NOMO-1 (cell line): ENCODE measurements around the gene PSD4.
"Not testable (repeated sequence)": the region's sequence is repeated elsewhere in the genome, so short reads cannot be mapped to it uniquely, and the experiment has no call there.

ENCODE experiments used
- DNase-seq, 2 experiments: peaks; one replicate each; lab custom pipeline; 2025; ENCODE audit not compliant: unreplicated experiment in 2 of 2; lab: John Stamatoyannopoulos, UW

The PSD4 gene

DNA sequence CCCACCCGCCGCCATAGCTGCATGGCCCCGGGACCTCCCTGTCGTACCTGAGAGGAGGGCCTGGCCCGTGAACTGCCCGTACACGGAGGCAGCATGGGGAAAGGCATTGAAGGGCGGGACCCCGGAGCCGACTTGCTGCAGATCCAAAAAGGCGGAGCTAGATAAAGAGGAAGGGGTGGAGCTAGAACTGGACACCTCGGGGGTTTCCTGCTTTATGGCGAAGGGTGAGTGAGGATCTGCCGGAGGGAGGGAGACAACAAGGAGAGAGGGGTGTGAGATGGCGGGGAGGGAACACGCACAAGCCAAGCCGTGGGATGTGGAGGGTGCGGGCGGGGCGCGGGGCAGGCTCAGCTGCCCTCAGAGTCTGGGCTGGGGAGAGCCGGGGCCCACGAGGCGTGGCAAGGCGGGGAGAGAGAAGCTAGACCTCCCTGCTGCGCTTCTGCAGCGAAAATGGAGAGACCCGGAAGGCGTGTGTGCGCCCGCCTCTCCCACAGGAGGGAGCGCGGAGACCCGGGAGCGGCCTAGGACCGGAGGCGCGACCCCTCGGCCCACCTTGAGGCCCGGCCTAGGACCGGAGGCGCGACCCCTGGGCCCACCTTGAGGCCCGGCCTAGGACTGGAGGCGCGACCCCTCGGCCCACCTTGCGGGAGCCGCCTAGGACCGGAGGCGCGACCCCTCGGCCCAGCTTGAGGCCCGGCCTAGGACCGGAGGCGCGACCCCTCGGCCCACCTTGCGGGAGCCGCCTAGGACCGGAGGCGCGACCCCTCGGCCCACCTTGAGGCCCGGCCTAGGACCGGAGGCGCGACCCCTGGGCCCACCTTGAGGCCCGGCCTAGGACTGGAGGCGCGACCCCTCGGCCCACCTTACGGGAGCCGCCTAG is 61.8 kb downstream of the PSD4 start:
- DNase-seq, result not testable (repeated sequence)

DNA sequence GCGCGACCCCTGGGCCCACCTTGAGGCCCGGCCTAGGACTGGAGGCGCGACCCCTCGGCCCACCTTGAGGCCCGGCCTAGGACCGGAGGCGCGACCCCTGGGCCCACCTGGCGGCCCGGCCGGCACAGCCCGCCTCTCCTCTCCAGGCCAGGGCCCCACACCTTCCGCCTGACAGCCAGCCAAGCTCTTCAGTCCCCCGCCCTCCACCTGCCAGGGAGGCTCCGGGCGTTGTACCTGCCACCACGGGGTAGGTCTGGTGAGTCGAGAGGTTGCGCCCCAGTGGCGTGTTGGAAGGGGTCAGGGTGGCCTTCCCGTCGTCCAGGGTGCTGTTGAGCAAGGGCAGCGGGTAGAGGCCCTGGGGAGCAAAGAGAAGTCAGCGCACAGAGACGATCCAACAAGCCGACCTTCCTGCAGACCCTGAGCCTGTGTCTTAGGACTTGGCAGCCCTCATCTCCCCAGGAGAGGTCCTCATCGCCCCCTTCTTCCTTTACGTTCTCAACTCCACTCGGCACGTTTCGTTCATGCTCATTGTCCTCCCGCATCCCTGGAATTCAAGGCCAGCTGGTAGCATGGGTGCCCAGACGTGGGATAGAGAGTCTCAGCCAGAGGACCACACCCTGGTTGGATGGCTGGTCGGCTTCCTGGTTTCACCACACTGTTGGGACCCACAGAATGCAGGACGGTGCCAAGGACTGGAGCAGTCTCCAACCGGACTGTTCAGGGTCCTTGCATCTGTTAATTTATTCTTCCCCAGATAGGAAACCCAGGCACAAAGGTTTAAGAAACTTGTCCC is 62.8 kb downstream of the PSD4 start:
- no peak for DNase-seq

DNA sequence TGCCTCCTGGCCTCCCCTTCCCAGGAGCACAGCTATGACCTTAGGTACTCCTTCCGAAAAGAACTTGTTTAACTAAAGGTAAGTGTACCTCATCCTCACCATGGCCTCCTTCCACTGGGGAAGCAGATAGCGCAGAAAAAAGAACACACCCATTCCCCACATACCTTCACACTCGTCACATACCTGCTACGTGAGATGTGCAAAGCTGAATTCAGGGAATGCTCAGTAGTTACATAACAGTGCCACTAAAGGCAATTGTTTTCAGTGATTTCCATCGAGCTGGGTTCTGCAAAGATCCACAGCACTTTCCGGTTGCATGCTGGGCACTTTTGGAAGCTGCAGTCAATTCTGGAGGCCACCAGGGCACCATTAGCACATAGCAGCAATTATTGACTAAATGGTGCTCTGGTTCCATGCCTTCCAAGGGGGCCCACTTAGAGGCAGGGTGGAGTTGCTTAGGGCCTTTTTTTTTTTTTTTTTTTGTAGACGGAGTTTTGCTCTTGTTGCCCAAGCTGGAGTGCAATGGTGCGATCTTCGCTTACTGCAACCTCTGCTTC is 63.9 kb downstream of the PSD4 start:
- no peak for DNase-seq

DNA sequence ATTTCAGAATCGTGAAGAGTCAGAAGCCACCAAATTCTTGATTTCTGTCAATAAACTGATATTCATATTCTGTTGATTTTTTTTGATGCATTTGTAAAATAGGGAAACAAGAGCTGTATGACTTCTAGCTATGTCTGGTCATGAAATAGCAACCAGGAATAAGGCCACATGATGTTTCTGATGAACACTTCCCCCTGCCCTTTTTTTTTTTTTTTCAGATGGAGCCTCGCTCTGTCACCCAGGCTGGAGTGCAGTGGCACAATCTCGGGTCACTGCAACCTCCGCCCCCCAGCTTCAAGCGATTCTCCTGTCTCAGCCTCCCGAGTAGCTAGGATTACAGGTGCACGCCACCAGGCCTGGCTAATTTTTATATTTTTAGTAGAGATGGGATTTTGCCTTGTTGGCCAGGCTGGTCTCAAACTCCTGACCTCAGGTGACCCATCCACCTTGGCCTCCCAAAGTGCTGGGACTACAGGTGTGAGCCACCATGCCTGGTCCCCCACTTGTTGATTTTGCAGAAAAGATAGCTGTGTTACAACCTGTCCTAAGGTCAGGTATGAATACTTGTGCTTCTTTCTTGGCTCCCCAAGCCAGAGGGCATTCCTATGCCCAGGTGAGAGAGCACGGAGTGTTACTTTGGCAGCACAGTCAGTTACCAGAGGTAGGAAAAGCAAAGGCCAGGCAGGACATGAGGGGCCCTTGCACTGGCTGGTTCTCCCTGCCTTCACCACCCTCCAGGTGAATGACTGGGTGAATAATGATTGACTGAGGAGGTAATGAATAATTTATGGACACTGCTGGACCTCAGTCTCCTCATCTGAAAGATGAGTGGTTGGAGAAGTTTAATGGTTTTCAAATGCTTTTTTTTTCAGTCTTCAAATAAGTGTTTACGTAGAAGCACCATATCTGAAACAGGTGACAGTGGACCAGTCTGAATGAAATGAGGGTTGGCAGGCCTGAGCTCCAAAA is 65.4 kb downstream of the PSD4 start:
- DNase-seq, result no peak

DNA sequence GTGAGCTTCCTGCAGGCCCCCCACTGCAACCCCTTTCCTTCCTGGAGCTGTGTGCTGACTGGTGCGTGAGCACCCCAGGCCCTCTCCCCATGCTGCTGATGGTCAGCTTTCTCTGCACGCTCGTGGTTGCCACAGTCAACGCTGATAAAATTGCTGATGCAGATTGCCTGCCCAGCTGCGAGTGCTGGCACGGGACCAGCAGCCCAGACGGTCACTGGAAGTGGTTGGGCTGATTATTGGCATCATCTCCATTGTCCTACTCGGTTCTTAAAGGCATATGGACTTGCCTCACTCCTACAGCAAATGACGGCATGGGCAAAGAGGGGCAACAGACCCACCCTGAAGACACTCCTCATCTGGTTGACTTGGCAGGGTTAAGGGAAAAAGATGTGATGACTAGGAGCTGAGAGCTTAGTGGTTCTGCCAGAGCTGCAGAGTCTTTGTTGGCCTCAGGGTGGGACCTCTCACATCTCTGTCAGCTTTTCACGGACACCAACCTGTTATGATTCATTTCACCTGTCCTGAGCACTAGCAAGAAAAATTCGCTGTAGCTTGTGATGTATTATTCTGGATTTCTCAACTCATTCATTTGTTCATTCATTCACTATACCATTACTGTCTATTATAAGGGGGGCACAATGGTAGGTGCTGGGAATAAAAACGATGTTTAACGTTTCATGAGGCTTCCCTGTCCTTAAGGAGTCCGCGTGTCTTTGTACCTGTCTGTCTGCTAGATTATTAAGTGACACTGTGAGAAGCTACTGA is 66.6 kb downstream of the PSD4 start:
- no peak for DNase-seq

DNA sequence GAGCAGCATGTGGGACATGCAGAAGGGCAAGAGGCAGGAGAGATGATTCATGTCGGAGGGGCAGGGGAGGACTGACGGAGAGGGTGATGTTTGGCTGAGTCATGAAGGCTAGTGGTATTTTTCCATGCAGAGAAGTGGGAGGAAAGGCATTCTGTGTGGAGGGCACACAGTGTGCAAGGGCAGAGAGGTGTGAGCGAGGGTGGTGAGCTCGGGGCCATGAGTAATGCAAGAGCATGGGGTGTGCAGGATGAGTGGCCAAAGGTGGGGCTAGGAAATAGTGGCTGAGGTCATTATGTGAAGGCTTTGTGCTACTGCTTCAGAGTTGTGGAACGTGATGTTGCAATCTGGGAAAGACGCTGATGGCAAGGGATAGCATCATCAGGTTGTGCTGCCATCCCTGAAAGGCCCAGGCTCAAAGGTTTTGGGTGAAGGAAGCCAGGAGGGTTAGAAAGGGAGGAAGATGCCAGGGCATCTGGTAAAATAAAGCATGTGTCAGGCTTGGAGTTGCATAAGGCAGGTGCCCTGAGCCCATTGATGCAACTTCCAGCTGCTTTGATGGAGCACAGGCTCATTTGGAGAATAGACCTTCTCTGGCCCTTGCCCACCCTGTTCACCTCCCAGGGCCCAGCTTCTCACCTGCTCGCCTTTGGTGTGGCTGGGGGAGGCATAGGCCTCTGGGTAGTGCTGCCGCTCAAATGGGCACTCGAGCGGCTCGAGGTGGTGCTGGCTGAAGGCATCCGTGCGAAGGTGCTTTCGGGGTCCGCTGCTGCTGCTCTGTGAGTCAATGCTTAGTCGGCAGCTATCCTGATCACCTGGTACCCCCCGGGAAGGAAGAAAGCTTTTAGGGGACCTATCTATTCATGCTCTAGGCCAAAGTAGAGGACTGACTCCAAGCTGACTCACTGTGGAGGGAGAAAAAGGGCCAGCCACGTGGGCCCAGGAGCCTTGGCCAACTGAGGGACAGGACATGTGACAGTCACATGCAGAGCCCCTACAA is 67.4 kb downstream of the PSD4 start:
- peak in 1 of 2 experiments; percentile 24 for DNase-seq

DNA sequence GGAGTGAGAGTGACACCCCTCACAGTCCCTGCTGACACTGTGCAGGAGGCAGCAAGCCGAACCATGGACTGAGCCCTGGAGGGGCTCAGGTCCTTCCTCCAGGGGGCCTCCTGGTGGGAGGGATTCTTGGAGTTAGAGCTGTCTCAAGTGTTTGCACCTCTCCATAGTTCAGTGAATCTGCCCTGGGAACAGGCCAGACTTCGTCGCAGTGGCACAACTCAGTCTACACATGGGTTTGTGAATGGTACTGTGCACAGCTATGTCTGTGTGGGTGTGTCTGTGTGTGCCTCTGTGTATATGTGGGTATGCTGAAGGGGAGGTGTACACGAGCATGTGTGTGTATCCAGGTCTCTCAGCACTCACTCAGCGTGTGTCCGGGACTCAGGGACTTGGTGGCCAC is 68.6 kb downstream of the PSD4 start:
- DNase-seq, result no peak

DNA sequence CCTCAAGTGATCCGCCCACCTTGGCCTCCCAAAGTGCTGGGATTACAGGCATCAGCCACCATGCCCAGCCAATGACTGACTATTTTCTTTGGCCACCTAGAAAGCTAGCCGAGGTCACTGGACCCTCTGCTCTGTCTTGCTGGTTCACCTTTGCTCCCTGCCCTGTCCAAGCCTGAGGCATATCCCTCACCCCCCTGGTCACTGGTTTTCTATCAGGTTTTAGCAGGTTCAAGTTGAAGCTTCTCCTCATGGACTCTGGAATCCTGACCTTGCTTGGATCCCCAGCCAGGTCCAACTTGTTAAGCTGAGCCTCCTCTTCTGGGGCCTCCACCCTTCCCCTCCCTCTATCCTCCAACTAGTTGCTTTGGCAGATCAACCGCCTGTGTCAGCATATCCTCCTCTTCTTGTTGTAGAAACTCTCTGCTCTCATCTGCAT is 71.5 kb downstream of the PSD4 start:
- no peak for DNase-seq

DNA sequence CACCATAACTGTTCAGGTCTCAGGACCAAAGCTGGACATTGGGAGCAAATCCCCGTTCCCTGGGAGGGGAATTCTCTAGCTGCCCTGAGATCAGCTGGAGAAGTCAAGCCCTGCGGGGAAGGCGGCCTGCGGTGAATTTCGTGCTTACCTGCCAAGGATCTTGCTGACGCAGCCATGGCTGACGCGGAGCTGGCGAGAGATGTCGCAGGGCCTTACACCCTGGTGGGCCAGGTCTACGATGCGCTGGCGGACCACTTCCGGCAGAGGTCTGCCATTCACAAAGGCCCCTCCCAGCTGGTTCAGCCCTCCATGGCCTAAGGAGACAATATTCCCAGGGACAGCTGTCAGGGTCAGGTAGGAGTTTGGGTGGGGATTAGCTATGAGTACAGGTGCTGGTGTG is 72.8 kb downstream of the PSD4 start:
- DNase-seq, result no peak

DNA sequence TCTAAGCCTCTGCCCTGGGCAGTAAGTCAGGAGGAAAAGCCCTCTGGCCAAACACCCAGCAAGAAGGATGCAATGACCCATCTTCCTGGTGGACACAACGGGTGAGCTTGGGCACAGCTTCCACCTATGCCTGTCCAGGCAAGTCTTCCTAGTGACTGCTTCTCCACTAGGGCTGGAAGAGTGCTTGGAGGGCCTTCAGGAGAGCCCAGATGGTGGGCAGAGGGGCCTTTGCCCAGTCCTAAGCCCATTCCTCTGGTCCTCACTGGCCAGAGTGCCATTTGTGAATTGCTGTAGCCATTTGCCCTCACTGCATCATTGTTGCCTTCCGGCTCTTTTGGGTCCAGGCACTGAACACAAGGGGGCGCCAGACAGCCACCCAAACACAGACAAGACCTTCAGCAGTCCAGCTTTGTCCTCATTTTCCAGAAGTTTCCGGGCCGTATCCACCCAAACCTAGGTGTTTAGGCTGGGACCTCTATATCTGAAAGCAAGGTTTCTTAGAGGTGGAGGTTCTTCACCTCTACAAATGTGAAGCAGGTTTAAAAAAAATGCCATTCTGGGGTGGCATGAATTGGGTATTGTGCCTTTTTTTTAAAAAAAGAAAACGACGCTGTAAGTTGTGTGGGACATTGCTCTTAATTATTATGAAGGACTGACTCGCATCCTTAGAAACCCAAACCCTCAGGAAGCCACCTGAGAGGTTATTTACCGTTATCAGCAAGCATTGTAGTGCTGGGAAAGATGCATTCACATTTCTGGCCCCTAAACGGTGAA is 75.4 kb downstream of the PSD4 start:
- peak; percentile 59 to 67 for DNase-seq

DNA sequence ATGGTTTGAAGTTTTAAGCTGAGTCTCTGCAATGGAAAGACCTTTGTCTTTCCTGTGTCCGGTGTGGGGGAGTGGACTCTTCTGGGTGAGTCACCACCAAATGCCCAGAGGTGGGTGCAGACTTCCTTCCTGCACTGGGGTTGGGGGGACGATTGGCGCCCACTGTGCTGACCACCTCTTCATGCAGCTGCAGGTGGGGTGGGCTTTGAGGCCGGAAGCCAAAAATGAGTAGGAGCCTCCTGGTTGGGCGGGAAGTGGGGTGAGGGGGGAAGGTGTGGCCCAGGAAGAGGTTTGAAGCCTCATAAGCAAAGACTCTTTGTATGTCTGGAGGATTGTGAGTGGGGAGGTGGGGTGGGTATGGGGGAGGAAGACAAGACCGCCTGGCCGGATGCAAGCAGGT is 77.3 kb downstream of the PSD4 start:
- DNase-seq, result no peak

DNA sequence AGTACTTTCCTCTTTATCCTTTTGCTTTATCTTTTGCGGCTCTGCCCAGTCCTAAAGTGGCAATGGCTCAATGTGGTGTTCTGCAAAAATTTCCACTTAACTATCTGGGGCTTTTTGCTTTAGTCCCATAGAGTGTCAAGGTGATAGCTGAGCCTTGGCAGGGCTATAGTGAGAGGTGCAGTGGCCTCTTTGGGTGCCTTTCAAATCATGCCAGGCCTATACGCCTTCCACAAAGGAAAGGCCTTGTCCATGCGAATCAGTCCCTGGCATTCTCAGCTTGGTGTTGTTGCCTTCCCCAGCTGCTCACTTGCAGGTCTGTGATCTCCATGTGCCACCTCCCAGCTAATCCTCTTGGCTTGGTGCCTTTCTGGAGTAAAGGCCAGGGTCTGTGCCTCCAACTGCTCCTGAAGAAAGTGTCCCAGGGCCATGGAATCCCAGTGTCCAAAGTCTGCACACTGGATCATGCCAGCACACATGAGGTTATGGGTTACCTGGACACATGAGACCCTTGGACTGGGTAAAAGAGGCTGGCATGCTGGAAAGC is 78.3 kb downstream of the PSD4 start:
- no peak for DNase-seq

DNA sequence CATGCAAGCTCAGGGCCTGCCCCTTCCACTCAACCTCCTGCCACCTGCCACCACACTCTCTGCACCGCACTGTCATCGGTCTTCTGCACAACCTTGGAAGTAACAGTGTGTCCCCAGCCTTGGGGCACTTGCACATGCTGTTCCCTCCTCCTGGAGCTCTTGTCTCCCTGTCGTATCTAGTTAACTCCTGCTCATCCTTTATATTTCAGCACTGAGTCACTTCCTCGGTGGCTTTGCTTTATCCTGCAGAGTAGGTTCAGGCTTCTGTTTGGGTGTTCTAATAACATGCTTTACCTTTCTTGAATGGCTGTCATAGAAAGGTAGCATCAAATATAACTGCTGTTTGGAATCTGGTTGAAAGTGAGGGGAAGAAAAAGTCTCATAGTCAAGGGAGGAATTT is 79.7 kb downstream of the PSD4 start:
- no peak for DNase-seq

DNA sequence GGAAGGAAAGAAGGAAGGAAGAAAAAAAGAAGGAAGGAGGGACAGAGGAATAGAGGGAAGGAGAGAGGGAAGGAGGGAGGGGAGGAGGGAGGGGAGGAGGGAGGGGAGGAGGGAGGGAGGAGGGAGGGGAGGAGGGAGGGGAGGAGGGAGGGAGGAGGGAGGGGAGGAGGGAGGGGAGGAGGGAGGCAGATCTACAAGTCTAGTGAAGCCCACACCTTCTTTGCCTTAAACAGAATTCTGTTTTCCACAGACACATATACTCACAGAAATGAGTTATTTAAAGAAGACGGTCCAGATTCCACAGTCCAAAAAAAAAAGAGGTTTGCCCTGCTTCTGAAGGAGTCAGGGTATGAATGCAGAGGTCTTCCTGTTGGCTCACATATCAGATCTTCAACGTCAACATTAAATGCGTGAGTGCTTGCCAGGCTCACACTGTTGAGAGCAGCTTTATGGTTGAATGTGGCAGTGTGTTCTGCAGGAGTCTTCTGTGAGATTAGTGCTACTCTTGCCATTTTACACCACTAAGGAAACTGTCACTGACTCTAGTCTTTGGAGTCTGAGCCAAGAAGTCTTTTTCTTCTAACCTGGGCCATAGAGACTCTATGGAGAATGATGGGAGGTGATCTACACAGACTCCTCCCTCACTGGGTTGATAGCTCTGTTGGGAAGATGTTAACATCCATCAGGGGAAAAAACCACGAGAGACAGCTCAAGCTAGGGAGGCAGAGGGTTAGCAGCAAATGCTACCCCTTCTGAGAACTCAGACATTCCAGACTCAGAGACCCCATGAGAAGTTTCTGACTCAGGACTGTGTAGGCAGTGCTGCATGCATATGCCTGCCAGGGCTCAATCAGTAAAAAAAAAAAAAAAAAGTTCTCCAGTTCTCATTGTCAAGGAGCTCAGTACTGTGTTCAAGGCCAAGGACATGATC is 81.6 kb downstream of the PSD4 start:
- no peak for DNase-seq

DNA sequence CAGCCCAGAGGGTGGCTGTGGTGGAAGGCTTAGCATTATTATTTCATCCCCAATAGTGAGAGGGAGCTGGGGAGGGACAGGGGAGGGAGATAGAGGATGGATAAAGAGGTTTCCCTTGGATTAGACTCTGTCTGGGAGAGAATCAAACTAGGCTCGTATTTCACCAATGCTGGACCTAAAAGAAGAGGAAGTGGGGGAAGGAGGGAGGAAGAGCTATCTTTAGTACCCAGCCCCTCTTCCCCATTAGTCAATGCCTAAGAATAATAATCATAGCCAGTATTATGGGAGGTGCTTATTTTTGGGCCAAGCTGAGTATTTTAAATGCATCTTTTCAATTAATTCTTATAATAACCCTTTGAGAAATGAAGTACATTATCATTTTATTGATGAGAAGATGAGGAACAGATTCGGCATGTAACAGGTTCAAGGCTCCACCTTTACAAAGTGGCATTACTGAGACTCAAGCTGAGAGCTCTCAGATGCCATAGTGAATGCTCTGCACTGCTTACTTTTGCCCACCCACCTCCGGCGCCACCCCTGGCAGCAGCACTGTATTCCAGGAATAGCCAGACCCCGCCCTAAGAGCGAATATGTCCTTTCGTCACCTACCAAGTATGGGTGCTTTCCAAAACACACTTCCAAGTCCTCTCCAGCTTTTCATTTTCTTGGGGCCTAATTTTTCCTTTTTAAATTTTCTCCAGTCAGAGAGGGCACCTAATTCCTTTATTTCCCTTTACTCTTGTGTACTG is 83.9 kb downstream of the PSD4 start:
- peak; percentile 58 to 80 for DNase-seq
